ENCODE measurements around the gene PLCL1. TPM values are rescaled to one million over a fixed set of nuclear protein-coding genes. Genes with fewer than 3 reads are reported as not detected.

PLCL1 gene
- total RNA-seq, 1 donor from 2014 or later, result 7.7 TPM

GRCh38 chr2:197947219-197947757 lies 142.9 kb downstream of the PLCL1 start:
- H3K4me1 ChIP-seq, result no peaks in the 10 kb centered on the region
- H3K27me3 ChIP-seq, result no peaks in the 10 kb centered on the region
- intact Hi-C loops (cut with DNase I), result no loop called here
- H3K4me3 ChIP-seq, result no peak overlapping the region
- TF ChIP-seq, protein P1, sequence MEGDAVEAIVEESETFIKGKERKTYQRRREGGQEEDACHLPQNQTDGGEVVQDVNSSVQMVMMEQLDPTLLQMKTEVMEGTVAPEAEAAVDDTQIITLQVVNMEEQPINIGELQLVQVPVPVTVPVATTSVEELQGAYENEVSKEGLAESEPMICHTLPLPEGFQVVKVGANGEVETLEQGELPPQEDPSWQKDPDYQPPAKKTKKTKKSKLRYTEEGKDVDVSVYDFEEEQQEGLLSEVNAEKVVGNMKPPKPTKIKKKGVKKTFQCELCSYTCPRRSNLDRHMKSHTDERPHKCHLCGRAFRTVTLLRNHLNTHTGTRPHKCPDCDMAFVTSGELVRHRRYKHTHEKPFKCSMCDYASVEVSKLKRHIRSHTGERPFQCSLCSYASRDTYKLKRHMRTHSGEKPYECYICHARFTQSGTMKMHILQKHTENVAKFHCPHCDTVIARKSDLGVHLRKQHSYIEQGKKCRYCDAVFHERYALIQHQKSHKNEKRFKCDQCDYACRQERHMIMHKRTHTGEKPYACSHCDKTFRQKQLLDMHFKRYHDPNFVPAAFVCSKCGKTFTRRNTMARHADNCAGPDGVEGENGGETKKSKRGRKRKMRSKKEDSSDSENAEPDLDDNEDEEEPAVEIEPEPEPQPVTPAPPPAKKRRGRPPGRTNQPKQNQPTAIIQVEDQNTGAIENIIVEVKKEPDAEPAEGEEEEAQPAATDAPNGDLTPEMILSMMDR (IDR thresholded peaks at IDR 0.05), result no peak
- no peaks in the 10 kb centered on the region for H3K36me3 ChIP-seq
- no peak for DNase-seq
- no peaks in the 10 kb centered on the region for H3K9me3 ChIP-seq
- no peak for ATAC-seq
- no peak overlapping the region for H3K27ac ChIP-seq

- H3K27me3 ChIP-seq, result no peaks in the 10 kb centered on the region
- no peak overlapping the region for H3K4me3 ChIP-seq
- intact Hi-C loops (cut with DNase I), result no loop called here
- ATAC-seq (no peak), DNase-seq (no peak)
- no peak overlapping the region for H3K27ac ChIP-seq
- no peaks in the 10 kb centered on the region for H3K36me3 ChIP-seq
- TF ChIP-seq, protein P1 (IDR thresholded peaks at IDR 0.05), result no peak
- no peaks in the 10 kb centered on the region for H3K9me3 ChIP-seq
- H3K4me1 ChIP-seq, result no peaks in the 10 kb centered on the region
These were observed 144.8 kb downstream of the PLCL1 start for GRCh38 chr2:197949224-197949623.

DNA sequence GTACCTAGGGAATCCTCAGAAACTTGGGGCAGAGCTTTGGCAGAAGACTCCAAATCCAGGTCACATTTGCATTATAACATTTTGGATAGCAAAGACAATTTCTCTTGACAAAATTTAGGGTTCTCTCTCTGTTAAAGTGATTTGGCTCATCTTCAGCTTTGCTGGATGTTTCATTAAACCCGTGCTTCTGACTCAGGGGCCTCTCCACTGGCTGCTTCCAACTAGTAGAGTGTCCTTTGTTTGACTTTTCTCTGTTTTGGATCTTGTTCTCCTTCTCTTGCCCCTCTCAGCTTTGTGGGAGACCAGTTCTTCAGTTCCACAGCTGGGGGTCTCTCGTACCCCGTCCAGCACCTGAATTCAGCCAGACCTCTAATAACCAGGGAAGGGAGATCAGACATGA lies 145.6 kb downstream of the PLCL1 start:
- H3K4me3 ChIP-seq, result no peak overlapping the region
- H3K4me1 ChIP-seq, result no peaks in the 10 kb centered on the region
- H3K27me3 ChIP-seq, result no peaks in the 10 kb centered on the region
- no peak overlapping the region for H3K27ac ChIP-seq
- ATAC-seq (no peak), DNase-seq (no peak)
- TF ChIP-seq, protein P1 (IDR thresholded peaks at IDR 0.05), result no peak
- H3K9me3 ChIP-seq, result no peaks in the 10 kb centered on the region
- no peaks in the 10 kb centered on the region for H3K36me3 ChIP-seq
- intact Hi-C loops (cut with DNase I), result no loop called here

GRCh38 chr2:197950724-197951123 lies 146.3 kb downstream of the PLCL1 start:
- H3K27ac ChIP-seq, result no peak overlapping the region
- intact Hi-C loops (cut with DNase I), result no loop called here
- H3K4me3 ChIP-seq, result no peak overlapping the region
- H3K9me3 ChIP-seq, result no peaks in the 10 kb centered on the region
- H3K36me3 ChIP-seq, result no peaks in the 10 kb centered on the region
- ATAC-seq (no peak), DNase-seq (no peak)
- H3K4me1 ChIP-seq, result no peaks in the 10 kb centered on the region
- no peaks in the 10 kb centered on the region for H3K27me3 ChIP-seq
- TF ChIP-seq, protein P1 (IDR thresholded peaks at IDR 0.05), result no peak

GRCh38 chr2:197952540-197953202 lies 148.3 kb downstream of the PLCL1 start:
- no peaks in the 10 kb centered on the region for H3K9me3 ChIP-seq
- no peak overlapping the region for H3K27ac ChIP-seq
- ATAC-seq, result no peak
- TF ChIP-seq, protein P1 (IDR thresholded peaks at IDR 0.05), result no peak
- intact Hi-C loops (cut with DNase I), result no loop called here
- H3K36me3 ChIP-seq, result no peaks in the 10 kb centered on the region
- no peaks in the 10 kb centered on the region for H3K27me3 ChIP-seq
- no peak for DNase-seq
- H3K4me1 ChIP-seq, result no peaks in the 10 kb centered on the region
- H3K4me3 ChIP-seq, result no peak overlapping the region

Data from upper lobe of right lung (tissue), 1 donor.